HG03045 (cell line): ENCODE data around the gene HBQ1.
"Not testable (repeated sequence)": the region's sequence is repeated elsewhere in the genome, so short reads cannot be mapped to it uniquely, and the experiment has no call there.

Experiments
- ATAC-seq: cut with Tn5 transposase; IDR thresholded peaks from one replicate; pipeline ENCODE4 v1.9.1; 2021; ENCODE audit warnings: mild to moderate bottlenecking, moderate library complexity; ENCODE audit not compliant: unreplicated experiment

The HBQ1 gene

DNA sequence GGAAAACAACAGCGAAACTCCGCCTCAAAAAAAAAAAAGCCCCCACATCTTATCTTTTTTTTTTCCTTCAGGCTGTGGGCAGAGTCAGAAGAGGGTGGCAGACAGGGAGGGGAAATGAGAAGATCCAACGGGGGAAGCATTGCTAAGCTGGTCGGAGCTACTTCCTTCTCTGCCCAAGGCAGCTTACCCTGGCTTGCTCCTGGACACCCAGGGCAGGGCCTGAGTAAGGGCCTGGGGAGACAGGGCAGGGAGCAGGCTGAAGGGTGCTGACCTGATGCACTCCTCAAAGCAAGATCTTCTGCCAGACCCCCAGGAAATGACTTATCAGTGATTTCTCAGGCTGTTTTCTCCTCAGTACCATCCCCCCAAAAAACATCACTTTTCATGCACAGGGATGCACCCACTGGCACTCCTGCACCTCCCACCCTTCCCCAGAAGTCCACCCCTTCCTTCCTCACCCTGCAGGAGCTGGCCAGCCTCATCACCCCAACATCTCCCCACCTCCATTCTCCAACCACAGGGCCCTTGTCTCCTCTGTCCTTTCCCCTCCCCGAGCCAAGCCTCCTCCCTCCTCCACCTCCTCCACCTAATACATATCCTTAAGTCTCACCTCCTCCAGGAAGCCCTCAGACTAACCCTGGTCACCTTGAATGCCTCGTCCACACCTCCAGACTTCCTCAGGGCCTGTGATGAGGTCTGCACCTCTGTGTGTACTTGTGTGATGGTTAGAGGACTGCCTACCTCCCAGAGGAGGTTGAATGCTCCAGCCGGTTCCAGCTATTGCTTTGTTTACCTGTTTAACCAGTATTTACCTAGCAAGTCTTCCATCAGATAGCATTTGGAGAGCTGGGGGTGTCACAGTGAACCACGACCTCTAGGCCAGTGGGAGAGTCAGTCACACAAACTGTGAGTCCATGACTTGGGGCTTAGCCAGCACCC, 5.0 kb upstream of the HBQ1 start:
- no peak for ATAC-seq

DNA sequence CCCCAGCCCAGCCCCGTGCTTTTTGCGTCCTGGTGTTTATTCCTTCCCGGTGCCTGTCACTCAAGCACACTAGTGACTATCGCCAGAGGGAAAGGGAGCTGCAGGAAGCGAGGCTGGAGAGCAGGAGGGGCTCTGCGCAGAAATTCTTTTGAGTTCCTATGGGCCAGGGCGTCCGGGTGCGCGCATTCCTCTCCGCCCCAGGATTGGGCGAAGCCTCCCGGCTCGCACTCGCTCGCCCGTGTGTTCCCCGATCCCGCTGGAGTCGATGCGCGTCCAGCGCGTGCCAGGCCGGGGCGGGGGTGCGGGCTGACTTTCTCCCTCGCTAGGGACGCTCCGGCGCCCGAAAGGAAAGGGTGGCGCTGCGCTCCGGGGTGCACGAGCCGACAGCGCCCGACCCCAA, 4.3 kb upstream of the HBQ1 start:
- not testable (repeated sequence) for ATAC-seq

DNA sequence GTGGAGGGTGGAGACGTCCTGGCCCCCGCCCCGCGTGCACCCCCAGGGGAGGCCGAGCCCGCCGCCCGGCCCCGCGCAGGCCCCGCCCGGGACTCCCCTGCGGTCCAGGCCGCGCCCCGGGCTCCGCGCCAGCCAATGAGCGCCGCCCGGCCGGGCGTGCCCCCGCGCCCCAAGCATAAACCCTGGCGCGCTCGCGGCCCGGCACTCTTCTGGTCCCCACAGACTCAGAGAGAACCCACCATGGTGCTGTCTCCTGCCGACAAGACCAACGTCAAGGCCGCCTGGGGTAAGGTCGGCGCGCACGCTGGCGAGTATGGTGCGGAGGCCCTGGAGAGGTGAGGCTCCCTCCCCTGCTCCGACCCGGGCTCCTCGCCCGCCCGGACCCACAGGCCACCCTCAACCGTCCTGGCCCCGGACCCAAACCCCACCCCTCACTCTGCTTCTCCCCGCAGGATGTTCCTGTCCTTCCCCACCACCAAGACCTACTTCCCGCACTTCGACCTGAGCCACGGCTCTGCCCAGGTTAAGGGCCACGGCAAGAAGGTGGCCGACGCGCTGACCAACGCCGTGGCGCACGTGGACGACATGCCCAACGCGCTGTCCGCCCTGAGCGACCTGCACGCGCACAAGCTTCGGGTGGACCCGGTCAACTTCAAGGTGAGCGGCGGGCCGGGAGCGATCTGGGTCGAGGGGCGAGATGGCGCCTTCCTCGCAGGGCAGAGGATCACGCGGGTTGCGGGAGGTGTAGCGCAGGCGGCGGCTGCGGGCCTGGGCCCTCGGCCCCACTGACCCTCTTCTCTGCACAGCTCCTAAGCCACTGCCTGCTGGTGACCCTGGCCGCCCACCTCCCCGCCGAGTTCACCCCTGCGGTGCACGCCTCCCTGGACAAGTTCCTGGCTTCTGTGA, 3.5 kb upstream of the HBQ1 start, which contains the start of gene HBA1:
Gene HBA1 (plus strand): TSS at position 204 of the 906 bp plus-strand sequence. CDS start 37 bp downstream, at position 241.
- ATAC-seq: not testable (repeated sequence)

DNA sequence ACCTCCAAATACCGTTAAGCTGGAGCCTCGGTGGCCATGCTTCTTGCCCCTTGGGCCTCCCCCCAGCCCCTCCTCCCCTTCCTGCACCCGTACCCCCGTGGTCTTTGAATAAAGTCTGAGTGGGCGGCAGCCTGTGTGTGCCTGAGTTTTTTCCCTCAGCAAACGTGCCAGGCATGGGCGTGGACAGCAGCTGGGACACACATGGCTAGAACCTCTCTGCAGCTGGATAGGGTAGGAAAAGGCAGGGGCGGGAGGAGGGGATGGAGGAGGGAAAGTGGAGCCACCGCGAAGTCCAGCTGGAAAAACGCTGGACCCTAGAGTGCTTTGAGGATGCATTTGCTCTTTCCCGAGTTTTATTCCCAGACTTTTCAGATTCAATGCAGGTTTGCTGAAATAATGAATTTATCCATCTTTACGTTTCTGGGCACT, 2.9 kb upstream of the HBQ1 start:
- no peak for ATAC-seq

DNA sequence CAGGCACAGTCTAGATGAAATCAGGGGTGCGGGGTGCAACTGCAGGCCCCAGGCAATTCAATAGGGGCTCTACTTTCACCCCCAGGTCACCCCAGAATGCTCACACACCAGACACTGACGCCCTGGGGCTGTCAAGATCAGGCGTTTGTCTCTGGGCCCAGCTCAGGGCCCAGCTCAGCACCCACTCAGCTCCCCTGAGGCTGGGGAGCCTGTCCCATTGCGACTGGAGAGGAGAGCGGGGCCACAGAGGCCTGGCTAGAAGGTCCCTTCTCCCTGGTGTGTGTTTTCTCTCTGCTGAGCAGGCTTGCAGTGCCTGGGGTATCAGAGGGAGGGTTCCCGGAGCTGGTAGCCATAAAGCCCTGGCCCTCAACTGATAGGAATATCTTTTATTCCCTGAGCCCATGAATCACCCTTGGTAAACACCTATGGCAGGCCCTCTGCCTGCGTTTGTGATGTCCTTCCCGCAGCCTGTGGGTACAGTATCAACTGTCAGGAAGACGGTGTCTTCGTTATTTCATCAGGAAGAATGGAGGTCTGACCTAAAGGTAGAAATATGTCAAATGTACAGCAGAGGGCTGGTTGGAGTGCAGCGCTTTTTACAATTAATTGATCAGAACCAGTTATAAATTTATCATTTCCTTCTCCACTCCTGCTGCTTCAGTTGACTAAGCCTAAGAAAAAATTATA, 2.1 kb upstream of the HBQ1 start:
- ATAC-seq: no peak

DNA sequence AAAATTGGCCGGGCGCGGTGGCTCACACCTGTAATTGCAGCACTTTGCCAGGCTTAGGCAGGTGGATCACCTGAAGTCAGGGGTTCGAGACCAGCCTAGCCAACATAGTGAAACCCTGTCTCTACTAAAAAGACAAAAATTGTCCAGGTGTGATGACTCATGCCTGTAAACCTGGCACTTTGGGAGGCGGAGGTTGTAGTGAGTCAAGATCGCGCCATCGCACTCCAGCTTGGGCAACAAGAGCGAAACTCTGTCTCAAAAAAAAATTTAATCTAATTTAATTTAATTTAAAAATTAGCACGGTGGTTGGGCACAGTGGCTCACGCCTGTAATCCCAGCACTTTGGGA, 1.6 kb upstream of the HBQ1 start:
- no peak for ATAC-seq

DNA sequence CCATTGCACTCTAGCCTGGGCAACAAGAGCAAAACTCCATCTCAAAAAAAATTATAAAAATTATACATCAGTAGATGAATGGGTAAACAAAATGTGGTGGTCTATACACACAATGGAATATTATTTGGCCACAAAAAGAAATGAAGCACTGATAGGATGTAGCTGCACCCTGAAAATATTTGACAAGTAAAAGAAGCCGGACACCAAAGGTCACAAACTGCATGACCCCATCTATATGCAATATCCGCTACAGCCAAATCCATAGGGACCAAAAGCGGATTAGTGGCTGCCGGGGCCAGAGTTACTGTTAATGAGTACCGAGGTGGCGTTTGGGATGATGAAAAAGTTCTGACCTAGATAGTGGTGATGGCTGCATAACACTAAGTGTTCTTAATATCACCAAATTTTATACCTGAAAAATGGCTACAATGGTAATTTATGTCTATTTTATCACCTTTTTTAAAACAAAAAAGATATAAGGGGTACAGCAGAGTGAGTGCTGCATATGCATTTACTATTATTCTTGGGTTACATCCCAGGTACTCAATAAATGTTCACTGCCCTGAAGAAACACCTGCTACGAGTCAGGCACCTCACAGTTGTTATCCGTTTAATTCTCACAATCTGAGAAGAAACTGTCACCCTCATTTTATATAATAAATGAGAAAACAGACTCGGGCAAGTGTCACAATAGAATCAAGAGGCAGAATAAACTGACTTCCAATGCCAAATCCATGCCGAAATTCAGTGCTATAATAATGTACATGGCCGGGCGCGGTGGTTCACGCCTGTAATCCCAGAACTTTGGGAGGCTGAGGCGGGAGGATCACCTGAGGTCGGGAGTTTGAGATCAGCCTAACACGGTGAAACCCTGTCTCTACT, 807 bp upstream of the HBQ1 start:
- no peak for ATAC-seq

DNA sequence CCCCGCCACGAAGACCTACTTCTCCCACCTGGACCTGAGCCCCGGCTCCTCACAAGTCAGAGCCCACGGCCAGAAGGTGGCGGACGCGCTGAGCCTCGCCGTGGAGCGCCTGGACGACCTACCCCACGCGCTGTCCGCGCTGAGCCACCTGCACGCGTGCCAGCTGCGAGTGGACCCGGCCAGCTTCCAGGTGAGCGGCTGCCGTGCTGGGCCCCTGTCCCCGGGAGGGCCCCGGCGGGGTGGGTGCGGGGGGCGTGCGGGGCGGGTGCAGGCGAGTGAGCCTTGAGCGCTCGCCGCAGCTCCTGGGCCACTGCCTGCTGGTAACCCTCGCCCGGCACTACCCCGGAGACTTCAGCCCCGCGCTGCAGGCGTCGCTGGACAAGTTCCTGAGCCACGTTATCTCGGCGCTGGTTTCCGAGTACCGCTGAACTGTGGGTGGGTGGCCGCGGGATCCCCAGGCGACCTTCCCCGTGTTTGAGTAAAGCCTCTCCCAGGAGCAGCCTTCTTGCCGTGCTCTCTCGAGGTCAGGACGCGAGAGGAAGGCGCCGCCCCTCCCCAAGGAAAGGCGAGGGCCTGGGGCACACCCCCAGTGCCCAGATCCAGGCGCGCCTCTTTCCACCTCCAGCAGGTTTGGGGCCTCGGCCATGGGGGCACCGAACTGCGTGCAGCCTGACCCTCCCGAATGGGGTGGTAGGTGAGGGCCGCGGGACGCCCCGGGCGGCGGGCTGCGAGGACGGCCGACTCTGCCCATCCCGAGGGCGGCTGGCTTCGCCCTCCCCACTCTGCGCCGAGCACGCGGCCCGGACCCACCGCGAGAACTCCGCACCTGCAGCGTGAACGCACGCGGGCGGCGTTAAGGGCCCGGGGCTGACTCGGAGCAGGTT, 664 bp downstream of the HBQ1 start:
- ATAC-seq: peak; percentile 53

DNA sequence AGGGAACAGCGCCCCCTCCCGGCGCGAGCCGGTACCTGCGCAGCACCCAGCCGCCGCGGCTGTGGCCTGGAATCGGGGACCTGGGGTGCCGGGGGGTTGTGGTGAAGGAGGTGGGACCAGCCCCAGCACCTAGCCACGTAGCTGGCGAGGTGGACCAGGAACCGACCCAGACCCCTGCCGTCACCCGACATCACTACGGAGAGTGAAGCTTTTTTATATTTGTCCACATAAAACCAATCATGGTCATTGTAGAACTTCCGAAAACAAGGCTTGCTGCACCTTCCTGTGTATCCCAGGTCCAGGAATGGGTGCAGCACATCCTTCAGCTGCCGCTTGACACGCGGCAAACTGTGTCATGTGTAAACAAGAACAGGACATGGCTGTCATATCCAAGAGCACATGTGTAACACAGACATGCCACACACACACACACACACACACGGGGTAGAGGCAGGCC, 1.3 kb downstream of the HBQ1 start:
- no peak for ATAC-seq

DNA sequence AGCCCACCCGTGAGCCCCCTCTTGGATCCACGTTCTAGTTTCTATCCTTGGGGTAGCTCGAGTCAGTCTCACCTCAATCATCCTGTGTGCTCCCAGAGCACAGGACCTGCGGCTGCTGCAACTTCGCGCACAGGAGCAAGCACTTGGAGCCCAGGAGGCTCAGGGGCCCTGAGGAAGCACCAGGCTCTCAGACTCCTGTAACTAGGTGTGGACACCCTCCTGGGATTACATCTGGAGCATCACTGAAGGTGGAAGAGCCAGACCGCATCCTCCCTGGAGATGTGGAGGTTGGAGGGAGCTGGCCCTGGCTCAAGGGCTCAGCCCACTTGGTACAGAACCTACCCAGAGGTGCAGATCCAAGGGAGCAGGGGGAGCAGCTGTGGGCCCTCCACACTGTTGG, 2.7 kb downstream of the HBQ1 start:
- ATAC-seq: no peak

DNA sequence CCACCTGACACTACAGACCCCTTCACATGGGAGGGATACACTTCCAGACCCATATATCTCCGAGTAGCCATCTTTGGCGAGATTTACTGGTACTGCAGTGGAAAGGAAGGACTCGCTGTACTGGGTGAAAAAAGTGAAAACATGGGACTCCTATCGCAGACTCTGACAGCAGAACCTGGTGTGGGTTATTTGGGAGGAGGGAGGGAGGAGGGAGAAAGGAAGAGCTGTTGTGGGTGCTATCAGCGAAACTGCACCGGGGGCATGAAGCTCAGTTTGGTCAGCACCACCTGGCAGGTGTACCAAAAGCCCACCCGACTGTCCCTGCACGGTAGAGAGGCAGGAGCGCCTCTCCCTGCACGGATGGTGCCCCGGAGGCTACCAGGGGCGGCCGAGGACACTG, 5.0 kb downstream of the HBQ1 start:
- ATAC-seq: no peak

DNA sequence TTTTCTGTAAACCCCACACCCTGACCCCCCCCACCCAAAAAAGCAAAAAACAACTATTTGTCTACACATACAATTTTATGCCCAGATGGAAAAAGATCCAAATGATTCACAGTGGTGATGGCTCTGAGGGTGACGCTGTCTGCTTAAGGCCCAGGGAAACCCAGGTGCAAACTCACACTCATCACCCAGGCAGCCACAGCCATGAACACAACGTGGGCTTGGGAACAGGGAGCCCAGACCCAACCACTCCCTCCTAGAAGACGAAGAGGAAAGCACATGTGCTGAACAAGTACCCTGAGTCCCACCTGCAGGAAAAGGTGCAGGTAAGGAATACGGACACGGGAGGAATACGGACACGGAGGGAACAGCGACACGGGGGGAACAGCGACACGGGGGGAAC, 5.4 kb downstream of the HBQ1 start:
- no peak for ATAC-seq

DNA sequence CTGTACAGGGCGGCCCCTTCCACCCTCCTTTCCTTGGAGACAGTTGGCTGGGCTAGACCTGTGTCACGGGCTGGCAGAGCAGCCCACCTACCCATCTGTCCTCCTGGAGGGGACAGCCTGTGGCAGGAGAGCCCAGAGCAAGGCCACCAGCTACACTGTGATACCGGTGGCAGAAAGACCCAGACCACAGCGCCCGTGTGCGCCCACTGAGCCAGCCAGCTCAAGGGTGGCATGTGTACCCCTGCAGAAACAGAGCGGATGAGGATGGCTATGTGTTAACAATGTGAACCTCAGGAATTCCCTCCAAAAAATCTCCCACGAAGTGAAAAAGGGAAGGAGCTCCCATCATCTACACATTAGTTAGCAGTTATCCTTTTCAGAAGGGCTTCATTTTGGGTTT, 7.1 kb downstream of the HBQ1 start:
- ATAC-seq: no peak

DNA sequence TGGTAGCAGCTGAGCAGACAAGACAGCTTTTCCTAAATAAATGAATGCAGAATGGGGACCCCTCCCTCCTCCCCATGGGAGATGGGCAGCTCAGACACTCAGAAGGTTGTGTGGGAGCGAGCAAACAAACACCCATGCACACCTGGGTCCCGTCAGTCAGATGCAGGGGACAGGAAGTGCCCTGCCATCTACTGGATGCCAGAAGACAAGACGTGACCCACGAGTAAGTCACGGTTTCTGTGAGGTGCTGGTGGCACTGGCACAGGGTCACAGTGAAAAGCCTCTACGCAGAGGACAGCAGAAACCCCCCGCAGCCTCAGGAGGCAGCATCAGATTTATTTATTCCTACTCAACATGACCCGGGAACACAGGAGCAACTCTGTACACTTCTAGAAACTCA, 8.4 kb downstream of the HBQ1 start:
- no peak for ATAC-seq

DNA sequence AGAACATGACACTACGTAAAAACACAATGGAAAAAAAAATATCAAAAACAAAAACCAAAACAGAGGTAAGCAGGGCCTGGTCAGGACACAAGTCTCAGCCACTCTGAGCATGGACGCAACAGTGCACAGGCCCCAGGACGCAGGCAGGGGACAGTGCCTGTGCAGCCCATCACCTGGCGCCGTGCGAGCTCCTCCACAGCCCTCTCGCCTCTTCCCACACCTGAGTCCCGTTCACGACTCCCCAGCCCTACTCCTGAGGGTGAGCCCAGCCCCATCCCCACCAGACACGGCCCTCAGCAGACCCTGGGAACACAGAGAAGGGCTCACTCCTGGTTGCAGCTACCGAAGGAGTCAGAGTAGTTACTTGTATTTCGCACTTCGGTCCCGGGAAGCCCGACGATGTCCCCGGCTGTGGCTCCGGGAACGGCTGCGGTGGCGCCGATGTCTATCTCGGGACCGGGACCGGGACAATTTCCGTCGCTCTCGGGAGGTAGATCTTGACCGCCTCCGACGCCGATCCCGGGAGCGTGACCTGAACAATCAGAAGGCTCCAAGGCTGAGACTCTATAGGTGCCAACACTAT, 9.4 kb downstream of the HBQ1 start:
- no peak for ATAC-seq

DNA sequence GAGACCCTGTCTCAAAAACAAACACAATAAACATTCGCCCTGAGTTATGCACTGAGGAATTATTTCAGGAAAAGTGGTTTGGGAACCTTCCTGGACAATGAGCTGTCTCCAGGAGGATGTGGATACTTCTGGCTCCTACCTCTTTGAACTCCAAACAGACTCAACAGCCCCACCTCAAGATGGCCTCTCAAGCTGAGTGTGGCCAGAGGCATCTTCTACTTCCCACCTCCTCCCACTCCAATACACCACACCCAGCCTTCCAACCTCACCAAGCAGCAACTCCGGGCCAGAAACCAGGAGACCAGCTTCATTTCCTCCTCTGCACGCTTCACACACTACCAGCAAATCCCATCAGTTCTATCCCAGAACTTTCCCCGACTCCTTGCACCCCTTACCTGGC, 11.6 kb downstream of the HBQ1 start:
- ATAC-seq: no peak

DNA sequence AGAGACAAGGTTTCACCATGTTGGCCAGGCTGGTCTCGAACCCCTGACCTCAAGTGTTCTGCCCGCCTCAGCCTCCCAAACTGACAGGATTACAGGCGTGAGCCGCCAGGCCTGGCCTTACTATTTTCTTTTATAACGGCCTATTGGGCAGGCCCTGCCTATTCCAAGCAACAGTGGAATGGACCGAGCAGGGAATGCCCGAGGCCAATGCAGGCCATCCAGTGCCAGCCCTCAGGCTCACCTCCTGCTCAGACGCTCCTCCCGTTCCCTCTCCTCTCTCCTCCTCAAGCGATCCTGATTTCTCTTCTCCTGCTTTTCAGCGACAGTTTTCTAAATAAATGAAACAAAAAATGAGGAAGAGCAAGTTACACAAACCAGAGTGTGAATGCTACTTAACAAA, 12.4 kb downstream of the HBQ1 start:
- no peak for ATAC-seq

DNA sequence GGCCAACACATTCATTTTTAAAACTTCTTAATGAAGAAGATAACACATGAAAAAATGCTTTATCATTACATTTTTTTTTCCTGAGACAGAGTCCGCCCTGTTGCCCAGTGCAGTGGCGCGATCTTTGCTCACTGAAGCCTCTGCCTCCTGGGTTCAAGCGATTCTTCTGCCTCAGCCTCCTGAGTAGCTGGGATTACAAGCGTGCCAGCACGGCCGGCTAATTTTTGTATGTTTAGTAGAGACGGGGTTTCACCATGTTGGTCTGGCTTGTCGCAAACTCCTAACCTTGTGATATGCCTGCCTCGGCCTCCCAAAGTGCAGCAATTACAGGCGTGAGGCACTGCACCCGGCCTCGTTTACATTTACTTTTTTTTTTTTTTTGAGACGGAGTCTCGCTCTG, 13.2 kb downstream of the HBQ1 start:
- ATAC-seq: no peak

DNA sequence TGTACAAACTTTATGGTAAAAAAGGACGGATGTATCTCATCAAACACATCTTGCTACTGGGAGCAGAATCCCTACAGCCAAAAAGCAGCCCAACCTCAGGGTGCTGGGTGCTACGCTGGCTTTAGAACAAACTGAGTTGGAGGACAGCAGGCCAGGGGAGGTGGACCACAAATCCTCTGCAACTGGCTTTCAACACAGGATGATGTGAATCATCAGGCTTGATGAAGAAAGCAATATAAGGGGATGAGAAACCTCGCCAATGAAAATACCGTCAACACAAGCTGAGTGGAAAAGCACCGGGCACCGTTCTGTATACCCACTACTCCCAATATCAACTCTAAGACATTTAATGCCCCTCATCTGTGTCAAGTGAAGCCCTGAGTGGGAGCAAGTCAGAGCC, 14.3 kb downstream of the HBQ1 start:
- no peak for ATAC-seq
